AG04449 (cell line): Measurements from ENCODE around the gene VPREB1.

Experiments
- CTCF ChIA-PET: fragments of 350-600 bp; formaldehyde crosslinking; extraction: SDS; loops from one replicate; lab custom pipeline; 2021; ENCODE audit warnings: antibody characterized with exemption; lab: Yijun Ruan, JAX
- POLR2A ChIA-PET: fragments of 400-600, 350-600 bp; formaldehyde crosslinking; extraction: SDS; loops from one replicate; lab custom pipeline; 2020; ENCODE audit warnings: antibody characterized with exemption, inconsistent platforms; lab: Yijun Ruan, JAX
- DNase-seq: peaks from one replicate; pipeline ENCODE4 v3.0.0-alpha.2; 2010; ENCODE audit warnings: low read depth, low spot score
- H3K4me3 ChIP-seq: 2 replicates; pipeline ENCODE4 v1.5.1; 2011; ENCODE audit warnings: low read depth, mild to moderate bottlenecking, control low read depth, low read length
- TF ChIP-seq, protein P1 (sequence below): IDR thresholded peaks from one replicate; pipeline ENCODE4 v1.5.1; 2011; ENCODE audit warnings: mild to moderate bottlenecking, moderate library complexity, low read length, control low read depth, inconsistent platforms; ENCODE audit not compliant: insufficient read depth; ENCODE audit errors: missing control alignments

VPREB1 gene

DNA sequence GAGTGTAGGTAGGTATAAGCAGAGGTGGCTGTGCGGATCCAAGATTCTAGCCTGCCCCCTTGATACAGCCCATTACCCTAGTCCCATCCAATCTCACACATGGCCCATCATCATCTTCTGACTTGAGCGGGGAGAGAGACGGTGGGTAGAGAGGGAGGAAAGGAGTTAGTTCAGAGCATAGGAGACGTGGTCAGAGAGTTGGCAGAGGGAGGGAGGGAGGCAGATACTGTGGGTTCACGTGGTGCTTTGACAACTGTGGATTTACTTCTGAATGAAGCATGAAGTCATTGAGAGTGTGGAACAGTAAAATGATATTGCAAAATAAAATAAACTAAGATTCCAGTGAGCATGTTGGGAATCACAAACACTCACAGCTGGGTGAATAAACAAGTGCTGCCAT, 31.4 kb upstream of the VPREB1 start:
- POLR2A ChIA-PET = no interaction called here
- H3K4me3 ChIP-seq = no peak overlapping the region
- DNase-seq = no peak
- CTCF ChIA-PET = interaction anchor here (1.2 to 8.2 kb wide), 4 partner anchors 12 to 108 kb away, joined by 3 to 62 read pairs (median 4); no protein-coding TSS in a partner anchor
- TF ChIP-seq, protein P1, sequence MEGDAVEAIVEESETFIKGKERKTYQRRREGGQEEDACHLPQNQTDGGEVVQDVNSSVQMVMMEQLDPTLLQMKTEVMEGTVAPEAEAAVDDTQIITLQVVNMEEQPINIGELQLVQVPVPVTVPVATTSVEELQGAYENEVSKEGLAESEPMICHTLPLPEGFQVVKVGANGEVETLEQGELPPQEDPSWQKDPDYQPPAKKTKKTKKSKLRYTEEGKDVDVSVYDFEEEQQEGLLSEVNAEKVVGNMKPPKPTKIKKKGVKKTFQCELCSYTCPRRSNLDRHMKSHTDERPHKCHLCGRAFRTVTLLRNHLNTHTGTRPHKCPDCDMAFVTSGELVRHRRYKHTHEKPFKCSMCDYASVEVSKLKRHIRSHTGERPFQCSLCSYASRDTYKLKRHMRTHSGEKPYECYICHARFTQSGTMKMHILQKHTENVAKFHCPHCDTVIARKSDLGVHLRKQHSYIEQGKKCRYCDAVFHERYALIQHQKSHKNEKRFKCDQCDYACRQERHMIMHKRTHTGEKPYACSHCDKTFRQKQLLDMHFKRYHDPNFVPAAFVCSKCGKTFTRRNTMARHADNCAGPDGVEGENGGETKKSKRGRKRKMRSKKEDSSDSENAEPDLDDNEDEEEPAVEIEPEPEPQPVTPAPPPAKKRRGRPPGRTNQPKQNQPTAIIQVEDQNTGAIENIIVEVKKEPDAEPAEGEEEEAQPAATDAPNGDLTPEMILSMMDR = no peak

DNA sequence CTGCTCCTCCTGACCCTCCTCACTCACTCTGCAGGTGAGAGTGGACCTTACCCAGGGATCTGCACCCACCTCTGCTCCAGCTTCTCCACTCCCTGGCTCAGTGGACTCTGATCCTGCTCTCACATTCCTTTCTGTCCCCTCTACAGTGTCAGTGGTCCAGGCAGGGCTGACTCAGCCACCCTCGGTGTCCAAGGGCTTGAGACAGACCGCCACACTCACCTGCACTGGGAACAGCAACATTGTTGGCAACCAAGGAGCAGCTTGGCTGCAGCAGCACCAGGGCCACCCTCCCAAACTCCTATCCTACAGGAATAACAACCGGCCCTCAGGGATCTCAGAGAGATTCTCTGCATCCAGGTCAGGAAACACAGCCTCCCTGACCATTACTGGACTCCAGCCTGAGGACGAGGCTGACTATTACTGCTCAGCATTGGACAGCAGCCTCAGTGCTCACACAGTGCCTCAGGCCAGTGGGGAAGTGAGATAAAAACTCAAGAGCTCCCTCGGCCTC, 29.7 kb upstream of the VPREB1 start:
- no peak overlapping the region for H3K4me3 ChIP-seq
- POLR2A ChIA-PET = no interaction called here
- TF ChIP-seq, protein P1 = no peak
- CTCF ChIA-PET = interaction anchor here (1.0 to 8.2 kb wide), 5 partner anchors 8 to 142 kb away, joined by 3 to 62 read pairs (median 3); no protein-coding TSS in a partner anchor
- no peak for DNase-seq

DNA sequence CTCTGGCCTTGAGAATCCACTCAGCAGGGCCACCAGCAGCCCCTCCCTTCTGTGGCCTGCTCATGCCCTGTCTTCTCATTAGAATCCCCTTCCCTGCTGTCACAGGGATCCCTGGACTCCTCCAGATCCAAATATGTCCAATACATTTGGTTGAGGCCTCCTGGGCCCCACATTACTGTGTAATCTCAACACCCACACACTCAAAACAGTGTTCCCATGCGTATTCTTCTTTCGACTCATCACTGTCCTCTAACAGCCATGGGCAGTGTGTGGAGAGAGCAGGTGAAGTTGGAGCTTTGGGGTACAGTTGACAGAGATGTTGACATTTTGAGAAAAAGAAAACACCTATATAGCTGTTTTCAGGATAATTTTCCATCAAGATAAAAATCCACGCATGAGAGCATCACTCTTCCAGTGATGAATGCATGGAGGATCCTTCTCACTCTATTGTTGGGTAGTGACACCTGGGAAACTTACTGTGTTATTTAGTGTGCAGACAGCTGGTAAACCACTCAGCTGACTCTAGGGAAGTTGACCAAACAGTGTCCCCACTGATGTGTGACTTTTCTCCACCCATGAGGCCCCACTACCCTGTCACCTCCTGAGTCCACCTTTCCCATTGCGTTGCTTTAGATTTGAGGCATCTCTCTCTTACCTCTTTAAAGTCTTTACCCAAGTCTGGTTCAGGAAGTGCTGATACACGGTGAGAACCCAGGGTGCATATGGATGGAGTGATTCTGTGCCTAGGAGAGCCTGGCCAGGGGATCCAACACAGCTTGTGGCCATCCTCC, 28.7 kb upstream of the VPREB1 start:
- ChIA-PET POLR2A (no interaction called here), CTCF (interaction anchor here (0.9 to 3.9 kb wide), 4 partner anchors 9 to 207 kb away, joined by 3 to 18 read pairs (median 4); no protein-coding TSS in a partner anchor)
- DNase-seq = no peak
- TF ChIP-seq, protein P1 = no peak
- H3K4me3 ChIP-seq = no peak overlapping the region

DNA sequence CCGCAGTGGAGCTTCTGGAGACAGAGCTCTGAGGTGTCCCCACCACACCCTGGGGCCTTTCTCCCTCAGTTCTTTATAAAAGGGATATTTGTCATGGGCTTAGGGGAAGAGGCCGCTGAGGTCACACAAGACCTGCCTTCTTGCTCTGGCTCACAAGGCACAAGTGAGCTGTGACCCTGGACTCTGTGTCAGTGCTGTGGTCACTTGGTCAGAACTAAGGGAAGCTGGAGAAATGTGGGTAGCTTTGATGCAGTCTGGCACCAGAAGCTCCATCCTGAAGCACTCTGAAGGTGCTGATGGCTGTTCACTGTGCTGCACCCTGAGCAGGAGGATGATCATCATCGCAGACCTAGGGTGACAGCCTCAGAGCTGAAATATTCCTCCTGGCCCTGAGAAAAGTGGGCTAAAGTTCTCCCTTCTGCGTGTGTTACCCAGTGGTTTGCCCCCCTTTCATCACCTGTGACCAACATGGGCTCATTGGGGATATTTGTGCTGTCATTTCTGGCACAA, 28.1 kb upstream of the VPREB1 start:
- no peak for DNase-seq
- POLR2A ChIA-PET = no interaction called here
- CTCF ChIA-PET = interaction anchor here (0.9 to 3.9 kb wide), 4 partner anchors 9 to 206 kb away, joined by 3 to 18 read pairs (median 4); no protein-coding TSS in a partner anchor
- no peak overlapping the region for H3K4me3 ChIP-seq
- TF ChIP-seq, protein P1 = no peak

DNA sequence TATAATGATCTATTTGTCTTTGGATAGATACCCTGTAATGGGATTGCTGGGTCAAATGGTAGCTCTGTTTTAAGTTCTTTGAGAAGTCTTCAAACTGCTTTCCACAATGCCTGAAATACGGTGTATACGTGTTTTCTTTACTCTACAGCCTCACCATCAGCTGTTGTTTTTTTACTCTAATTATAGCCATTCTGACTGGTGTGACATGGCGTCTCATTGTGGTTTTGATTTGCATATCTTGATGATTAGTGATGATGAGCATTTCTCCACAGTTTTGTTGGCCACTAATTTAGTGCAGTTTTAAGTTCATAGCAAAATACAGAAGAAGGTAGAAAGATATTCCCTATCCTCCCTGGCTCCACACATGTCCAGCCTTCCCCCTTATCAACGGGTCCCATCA, 26.3 kb upstream of the VPREB1 start:
- no peak for DNase-seq
- H3K4me3 ChIP-seq = no peak overlapping the region
- CTCF ChIA-PET = interaction anchor here (0.6 to 3.9 kb wide), 2 partner anchors 11 to 16 kb away, joined by 3 to 18 read pairs; no protein-coding TSS in a partner anchor
- TF ChIP-seq, protein P1 = no peak
- POLR2A ChIA-PET = no interaction called here
